ENCODE data around the gene GPC6.
"Not testable (repeated sequence)": the region's sequence is repeated elsewhere in the genome, so short reads cannot be mapped to it uniquely, and the experiment has no call there.

GPC6 gene

GRCh38 chr13:94280349-94280748, 1053.7 kb downstream of the GPC6 start:
- DNase-seq = no peak

- DNase-seq = no peak
These were observed 1054.2 kb downstream of the GPC6 start for GRCh38 chr13:94280845-94281244.

DNA sequence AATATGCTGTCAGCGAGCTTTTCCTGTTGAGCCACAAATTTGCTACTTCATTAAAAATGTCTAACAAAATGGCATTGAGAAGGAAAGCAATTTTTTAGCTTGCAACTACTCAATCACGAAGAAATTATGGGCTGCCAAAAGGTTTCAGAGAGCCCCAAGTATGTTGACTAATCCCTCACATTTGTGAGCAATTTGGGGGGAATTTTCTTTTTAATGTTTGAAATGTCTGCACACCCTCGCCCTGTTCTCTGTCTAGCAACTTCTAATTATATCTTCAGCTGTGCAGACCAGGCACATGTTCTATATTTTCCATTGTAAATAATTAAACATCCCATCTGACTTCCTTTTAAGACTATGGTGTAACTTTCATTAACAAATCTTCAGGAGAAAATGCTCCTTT, 1060.0 kb downstream of the GPC6 start:
- no peak for DNase-seq

GRCh38 chr13:94291631-94292322, 1065.2 kb downstream of the GPC6 start:
- no peak for DNase-seq

GRCh38 chr13:94292323-94292640, 1065.7 kb downstream of the GPC6 start:
- no peak for DNase-seq

DNA sequence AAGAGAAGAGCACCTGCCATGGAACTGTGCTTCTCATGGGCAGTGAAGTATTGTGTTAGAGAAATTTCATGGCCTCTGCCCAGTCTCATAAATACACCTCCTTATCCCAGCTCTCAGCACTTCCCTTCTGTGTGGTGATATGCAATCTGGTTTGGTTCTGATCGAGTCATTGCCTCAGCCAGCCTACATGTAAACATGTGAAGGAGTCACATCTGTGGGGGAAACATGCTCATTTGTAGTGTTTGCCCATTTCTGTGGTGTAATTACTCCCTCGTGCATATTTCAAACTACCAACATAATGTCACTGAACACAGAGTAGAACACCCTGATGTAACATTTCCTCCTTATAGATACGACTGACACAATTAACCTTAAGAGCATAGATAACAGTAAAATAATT, 1069.9 kb downstream of the GPC6 start:
- no peak for DNase-seq

GRCh38 chr13:94298346-94298745, 1071.7 kb downstream of the GPC6 start:
- DNase-seq = no peak

DNA sequence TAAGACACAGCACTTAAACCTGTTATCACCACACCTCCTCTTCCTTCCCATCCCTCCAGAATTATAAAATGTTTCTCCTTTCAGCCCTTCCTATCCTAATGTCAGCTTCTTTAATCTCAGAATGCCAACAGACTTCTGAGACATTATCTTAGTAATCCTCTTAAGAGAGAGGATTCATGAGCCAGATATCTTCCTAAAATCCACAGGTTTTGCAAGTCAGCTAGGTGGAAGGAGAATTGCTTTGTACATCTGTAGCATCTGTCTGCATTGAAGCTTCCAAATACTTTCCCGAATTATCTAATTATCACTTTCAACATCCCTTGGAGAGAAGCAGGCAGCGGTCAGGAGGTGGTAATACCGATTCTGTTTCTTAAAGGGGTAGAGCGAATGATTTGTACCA, 1073.8 kb downstream of the GPC6 start:
- no peak for DNase-seq

GRCh38 chr13:94301487-94301886, 1074.9 kb downstream of the GPC6 start:
- no peak for DNase-seq

DNA sequence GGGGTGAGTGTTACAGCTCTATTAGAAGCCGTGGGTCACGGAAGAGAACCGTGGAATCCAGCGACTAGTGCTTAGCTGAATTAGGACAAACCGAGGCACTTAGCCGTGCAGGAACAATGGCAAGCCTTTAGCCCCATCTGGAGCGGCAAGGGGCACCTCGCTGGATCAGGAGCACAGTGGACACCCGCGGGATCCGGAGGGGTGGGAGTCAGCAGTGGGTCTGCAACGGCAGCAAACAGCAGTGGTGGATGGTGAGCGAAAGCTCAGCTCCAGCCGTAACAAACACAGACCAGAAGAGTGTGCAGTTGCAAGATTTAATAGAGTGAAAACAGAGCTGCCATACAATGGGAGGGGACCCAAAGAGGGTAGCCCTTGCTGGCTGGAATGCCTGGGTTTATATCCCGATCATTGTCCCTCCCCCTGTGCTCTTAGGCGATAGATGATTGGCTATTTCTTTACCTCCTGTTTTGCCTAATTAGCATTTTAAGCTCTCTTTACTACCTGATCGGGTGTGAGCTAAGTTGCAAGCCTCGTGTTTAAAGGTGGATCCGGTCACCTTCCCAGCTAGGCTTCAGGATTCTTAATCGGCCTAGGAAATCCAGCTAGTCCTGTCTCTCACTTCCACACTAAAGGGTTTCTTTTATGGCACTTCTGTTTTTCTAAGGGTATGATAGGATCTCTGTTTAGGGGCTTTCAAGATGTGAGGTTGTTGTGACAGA, 1076.4 kb downstream of the GPC6 start:
- DNase-seq = not testable (repeated sequence)

DNA sequence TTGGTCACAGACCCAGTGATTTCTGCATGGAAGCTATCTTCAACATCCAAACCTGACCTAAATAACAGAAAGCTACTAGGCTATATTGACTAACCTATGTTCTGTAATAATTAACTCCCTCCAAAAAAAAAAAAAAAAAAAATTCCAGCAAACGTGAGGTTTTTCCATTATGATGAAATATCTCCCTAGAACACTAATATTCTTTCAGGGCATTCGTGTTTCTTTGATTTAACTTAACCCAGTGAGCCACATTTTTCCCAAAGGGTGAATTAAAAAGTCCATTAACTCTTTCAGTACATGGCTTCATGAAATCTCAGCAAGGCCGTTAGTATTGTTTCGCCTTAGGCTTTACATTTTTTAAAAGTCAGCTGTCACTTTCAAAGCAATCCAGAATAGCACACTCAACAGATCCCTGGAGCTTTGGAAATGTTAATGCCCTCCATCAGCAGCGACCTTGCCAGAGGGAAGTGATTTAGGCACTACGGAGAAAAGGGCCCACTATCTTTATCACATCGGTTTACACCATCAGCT, 1077.1 kb downstream of the GPC6 start:
- no peak for DNase-seq

GRCh38 chr13:94305033-94305432, 1078.4 kb downstream of the GPC6 start:
- no peak for DNase-seq

DNA sequence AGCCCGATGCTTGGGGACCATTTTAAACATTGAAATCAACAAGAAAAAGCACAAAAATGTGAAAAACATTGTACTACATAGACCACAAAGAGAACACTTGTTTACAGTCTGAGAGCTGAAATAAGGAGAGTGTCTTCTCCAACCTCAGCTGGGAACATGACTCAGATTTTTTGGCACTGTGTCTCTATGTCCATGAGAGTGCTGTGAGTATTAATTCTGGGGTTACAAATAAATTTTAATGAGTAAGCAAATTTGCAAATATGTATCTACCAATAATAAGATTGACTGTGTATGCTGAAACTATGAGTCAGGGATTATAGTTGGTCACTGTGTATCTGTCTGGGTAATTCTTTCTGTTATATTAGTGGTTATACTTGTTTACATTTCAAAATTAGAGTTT, 1078.9 kb downstream of the GPC6 start:
- no peak for DNase-seq

- DNase-seq = no peak
These were observed 1079.3 kb downstream of the GPC6 start for GRCh38 chr13:94305934-94306333.

DNA sequence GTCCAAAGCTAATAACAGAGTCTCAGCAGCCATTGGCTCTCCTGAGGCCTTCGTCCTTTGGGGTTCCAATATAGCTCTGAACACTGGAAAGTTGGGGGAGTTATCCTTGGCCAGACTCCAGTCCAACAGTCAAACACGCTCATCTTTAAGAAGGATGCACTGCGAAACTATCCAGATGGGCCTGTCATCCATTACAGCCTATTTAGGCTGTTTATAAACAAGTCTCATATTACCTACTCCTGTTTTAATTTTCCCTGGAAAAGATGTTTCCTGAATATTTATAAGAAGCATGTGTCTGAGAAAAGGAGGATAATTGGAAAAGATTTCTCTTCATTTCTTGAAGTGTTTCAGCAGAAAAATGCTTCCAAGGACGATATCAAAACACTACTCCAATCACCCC, 1082.2 kb downstream of the GPC6 start:
- no peak for DNase-seq

DNA sequence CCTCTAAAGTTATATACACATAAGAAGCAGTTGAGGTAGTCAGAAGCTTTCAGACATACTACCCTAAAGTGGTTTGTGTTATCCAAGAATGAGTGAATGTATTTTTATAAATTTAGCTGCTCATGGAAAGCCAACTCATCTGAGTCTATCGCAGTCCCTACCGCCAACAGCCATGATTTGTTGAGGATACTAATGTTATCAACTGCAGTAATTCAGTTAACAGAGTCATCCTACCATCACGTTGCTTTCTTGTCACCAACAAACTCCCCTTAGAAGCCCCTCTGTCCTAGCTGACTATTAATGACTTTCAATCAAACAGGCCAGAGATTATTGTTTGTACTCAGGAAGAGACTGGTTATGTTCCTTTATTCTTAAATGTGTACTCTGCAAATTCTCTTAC, 1083.0 kb downstream of the GPC6 start:
- DNase-seq = no peak

GRCh38 chr13:94309997-94310855, 1083.6 kb downstream of the GPC6 start:
- no peak for DNase-seq

- DNase-seq = no peak
These were observed 1085.3 kb downstream of the GPC6 start for GRCh38 chr13:94311893-94312292.

DNA sequence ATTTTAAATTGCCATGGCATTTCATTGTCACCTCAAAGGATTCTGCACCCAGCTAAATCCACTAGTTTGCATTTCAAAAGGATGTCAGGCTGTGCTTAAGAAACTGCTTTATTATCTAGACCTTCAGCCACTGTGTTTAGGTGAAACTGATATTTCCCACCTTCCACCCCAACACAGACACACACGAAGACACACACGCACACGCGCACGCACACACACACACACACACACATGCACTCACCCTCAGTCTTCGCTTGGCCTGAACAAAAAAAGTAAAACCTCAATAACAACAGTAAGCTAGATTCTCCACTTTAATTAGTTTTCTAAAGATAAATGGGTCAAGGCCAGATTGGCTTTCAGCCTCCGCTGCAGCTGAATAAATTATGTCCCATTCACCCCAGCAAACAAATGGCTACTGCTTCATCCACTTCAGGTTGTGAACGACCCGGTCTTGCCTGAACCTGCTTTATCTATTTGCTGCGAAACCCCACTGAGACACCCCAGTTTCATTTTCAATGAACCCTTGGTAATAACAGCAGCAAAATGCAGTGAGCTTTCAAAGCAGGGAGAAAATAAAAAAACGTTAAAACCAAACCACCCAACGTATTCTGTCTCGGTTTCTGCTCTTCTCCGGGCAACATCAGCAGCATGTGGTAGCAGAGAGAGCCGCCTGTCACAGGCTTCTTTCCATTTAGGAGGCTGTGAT, 1086.1 kb downstream of the GPC6 start:
- no peak for DNase-seq

DNA sequence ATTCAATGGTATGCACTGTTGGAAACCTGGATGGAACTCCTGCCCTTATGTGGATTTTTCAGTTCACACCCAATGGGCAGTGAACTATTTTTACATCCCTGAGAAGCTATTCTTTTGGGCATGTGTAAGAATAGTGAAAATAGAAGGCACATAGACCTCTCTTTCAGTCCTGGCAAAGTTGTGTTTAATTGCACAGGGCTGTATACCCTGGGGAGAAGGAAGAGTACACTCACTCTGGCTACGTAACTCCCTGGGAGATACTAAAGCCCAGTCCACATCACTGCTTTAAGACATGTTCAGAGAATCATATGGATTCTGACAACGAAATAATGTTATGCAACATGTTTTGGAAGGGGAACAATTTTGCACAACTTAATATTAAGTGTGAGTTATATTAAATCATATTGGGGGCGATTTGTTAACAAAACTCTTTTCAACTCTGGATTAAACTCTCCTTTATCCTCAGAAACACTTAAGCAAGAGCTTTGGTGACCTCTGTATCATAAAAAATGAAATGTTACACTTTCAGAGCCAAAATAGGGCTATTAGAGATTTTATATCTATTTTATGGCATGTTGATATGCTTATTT, 1086.8 kb downstream of the GPC6 start:
- DNase-seq = no peak

DNA sequence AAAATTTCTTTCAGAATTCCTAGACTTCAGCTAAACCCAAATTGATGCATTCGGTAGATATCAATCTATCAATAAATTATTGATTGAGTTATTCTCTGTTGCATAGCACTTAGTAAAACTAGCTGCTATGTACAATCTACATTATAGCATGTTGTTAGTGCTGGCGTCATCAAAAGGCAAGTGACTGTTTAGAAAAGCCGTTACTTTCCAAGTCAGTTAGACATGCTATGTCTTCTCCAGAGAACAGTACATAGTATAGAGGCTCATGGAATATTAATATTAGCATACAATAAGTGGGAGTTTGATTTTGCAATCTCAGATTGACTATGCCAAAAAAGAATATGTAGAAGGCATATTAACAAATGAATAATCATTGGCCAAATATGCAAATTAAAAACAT, 1087.3 kb downstream of the GPC6 start:
- no peak for DNase-seq

DNA sequence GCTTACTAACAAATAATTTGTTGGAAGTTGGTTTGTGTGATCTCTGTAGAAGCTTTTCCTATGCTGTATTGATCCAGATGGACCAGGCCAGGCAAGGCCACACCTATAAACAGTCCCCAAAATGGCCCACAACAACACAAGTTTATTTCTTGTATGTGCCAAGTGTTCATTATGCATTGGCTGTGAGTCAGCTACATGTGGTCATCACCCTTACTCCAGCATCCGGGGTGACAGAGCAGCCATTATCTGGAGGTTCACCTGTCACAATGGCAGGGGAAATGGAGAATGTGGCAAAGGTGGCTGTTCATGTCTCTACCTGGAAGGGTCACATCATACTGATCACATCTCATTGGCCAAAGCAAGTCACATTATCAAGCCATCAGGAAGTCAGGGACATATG, 1088.6 kb downstream of the GPC6 start:
- DNase-seq = no peak

GRCh38 chr13:94317063-94317491, 1090.5 kb downstream of the GPC6 start:
- DNase-seq = no peak
